ACC112 (cell line): ENCODE results near the gene VANGL1.

Source experiments
- H2AFZ ChIP-seq: fragments of 200-600 bp; sonication (generic); one replicate; pipeline ENCODE4 v1.6.0; 2017; ENCODE audit warnings: antibody characterized with exemption, low read length; ENCODE audit not compliant: unreplicated experiment
- H3K27ac ChIP-seq: fragments of 200-600 bp; sonication (generic); 2 replicates; pipeline ENCODE4 v1.5.1; 2014; ENCODE audit warnings: low read depth, mild to moderate bottlenecking, antibody characterized with exemption, low read length, moderate library complexity
- H3K27me3 ChIP-seq: fragments of 200-600 bp; sonication (generic); 2 replicates; pipeline ENCODE4 v1.6.1; 2014; ENCODE audit warnings: mild to moderate bottlenecking, antibody characterized with exemption, low read length, moderate library complexity, mixed read lengths; ENCODE audit not compliant: insufficient read depth
- H3K36me3 ChIP-seq: fragments of 200-600 bp; sonication (generic); 2 replicates; pipeline ENCODE4 v1.6.1; 2016; ENCODE audit warnings: mild to moderate bottlenecking, antibody characterized with exemption, low read length, moderate library complexity, mixed read lengths; ENCODE audit not compliant: insufficient read depth
- H3K4me1 ChIP-seq: fragments of 200-600 bp; sonication (generic); one replicate; pipeline ENCODE4 v1.6.1; 2016; ENCODE audit warnings: low read length, mixed read lengths; ENCODE audit not compliant: insufficient read depth, unreplicated experiment, control insufficient read depth
- H3K4me3 ChIP-seq: fragments of 200-600 bp; sonication (generic); 2 replicates; pipeline ENCODE4 v1.5.1; 2014; ENCODE audit warnings: mild to moderate bottlenecking, low read depth, low read length
- H3K79me2 ChIP-seq: fragments of 200-600 bp; sonication (generic); one replicate; pipeline ENCODE4 v1.6.0; 2016; ENCODE audit warnings: low read length; ENCODE audit not compliant: control insufficient read depth, unreplicated experiment, insufficient read depth

The VANGL1 gene

GRCh38 chr1:115719285-115719684, 77.5 kb downstream of the VANGL1 start:
- Histone ChIP-seq H3K27me3 (no peaks in the 10 kb centered on the region), H2AFZ (no peak overlapping the region), H3K79me2 (no peaks in the 10 kb centered on the region), H3K27ac (no peak overlapping the region), H3K4me3 (no peak overlapping the region), H3K4me1 (no peaks in the 10 kb centered on the region), H3K36me3 (no peaks in the 10 kb centered on the region)

GRCh38 chr1:115722221-115722620, 80.5 kb downstream of the VANGL1 start:
- Histone ChIP-seq H3K27ac (no peak overlapping the region), H3K36me3 (no peaks in the 10 kb centered on the region), H3K27me3 (no peaks in the 10 kb centered on the region), H3K4me3 (no peak overlapping the region), H3K4me1 (peaks cover 1% of the 10 kb centered on the region), H3K79me2 (no peaks in the 10 kb centered on the region), H2AFZ (no peak overlapping the region)

- Histone ChIP-seq H3K27me3 (no peaks in the 10 kb centered on the region), H3K79me2 (no peaks in the 10 kb centered on the region), H3K27ac (no peak overlapping the region), H2AFZ (no peak overlapping the region), H3K4me1 (peaks cover 13% of the 10 kb centered on the region), H3K4me3 (no peak overlapping the region), H3K36me3 (no peaks in the 10 kb centered on the region)
Measured at GRCh38 chr1:115723756-115724155, 82.0 kb downstream of the VANGL1 start.

GRCh38 chr1:115725600-115725999, 83.8 kb downstream of the VANGL1 start:
- no peaks in the 10 kb centered on the region for H3K27me3 ChIP-seq
- no peaks in the 10 kb centered on the region for H3K36me3 ChIP-seq
- no peak overlapping the region for H2AFZ ChIP-seq
- no peak overlapping the region for H3K4me3 ChIP-seq
- no peaks in the 10 kb centered on the region for H3K79me2 ChIP-seq
- no peak overlapping the region for H3K27ac ChIP-seq
- H3K4me1 ChIP-seq, result peaks cover 13% of the 10 kb centered on the region

- H2AFZ ChIP-seq, result no peak overlapping the region
- no peak overlapping the region for H3K4me3 ChIP-seq
- H3K79me2 ChIP-seq, result no peaks in the 10 kb centered on the region
- H3K27me3 ChIP-seq, result no peaks in the 10 kb centered on the region
- no peak overlapping the region for H3K27ac ChIP-seq
- peaks cover 13% of the 10 kb centered on the region for H3K4me1 ChIP-seq
- no peaks in the 10 kb centered on the region for H3K36me3 ChIP-seq
Measured at GRCh38 chr1:115726161-115726560, 84.4 kb downstream of the VANGL1 start.

- Histone ChIP-seq H3K79me2 (no peaks in the 10 kb centered on the region), H3K27ac (no peak overlapping the region), H3K4me3 (no peak overlapping the region), H2AFZ (no peak overlapping the region), H3K36me3 (no peaks in the 10 kb centered on the region), H3K27me3 (no peaks in the 10 kb centered on the region), H3K4me1 (peaks cover 13% of the 10 kb centered on the region)
Measured at GRCh38 chr1:115726570-115726969, 84.8 kb downstream of the VANGL1 start.

GRCh38 chr1:115727706-115728249, 86.0 kb downstream of the VANGL1 start:
- Histone ChIP-seq H3K4me1 (peaks cover 13% of the 10 kb centered on the region), H2AFZ (peak overlapping the region; percentile 82), H3K79me2 (no peaks in the 10 kb centered on the region), H3K27me3 (no peaks in the 10 kb centered on the region), H3K4me3 (no peak overlapping the region), H3K36me3 (no peaks in the 10 kb centered on the region), H3K27ac (peak overlapping the region; percentile 75)

GRCh38 chr1:115728341-115728740, 86.6 kb downstream of the VANGL1 start:
- H2AFZ ChIP-seq, result peak overlapping the region; percentile 35
- H3K27ac ChIP-seq, result peak overlapping the region; percentile 75
- no peaks in the 10 kb centered on the region for H3K27me3 ChIP-seq
- no peaks in the 10 kb centered on the region for H3K36me3 ChIP-seq
- H3K79me2 ChIP-seq, result no peaks in the 10 kb centered on the region
- H3K4me1 ChIP-seq, result peaks cover 13% of the 10 kb centered on the region
- H3K4me3 ChIP-seq, result no peak overlapping the region

GRCh38 chr1:115729756-115730155, 88.0 kb downstream of the VANGL1 start:
- Histone ChIP-seq H3K27ac (no peak overlapping the region), H3K4me3 (no peak overlapping the region), H3K36me3 (no peaks in the 10 kb centered on the region), H3K27me3 (no peaks in the 10 kb centered on the region), H2AFZ (no peak overlapping the region), H3K79me2 (no peaks in the 10 kb centered on the region), H3K4me1 (peaks cover 13% of the 10 kb centered on the region)

- no peaks in the 10 kb centered on the region for H3K79me2 ChIP-seq
Measured at GRCh38 chr1:115732316-115732715, 90.5 kb downstream of the VANGL1 start.

GRCh38 chr1:115740811-115741210, 99.0 kb downstream of the VANGL1 start:
- Histone ChIP-seq H3K4me1 (no peaks in the 10 kb centered on the region), H3K36me3 (no peaks in the 10 kb centered on the region), H3K27ac (no peak overlapping the region), H3K79me2 (no peaks in the 10 kb centered on the region), H3K4me3 (no peak overlapping the region), H3K27me3 (peaks cover 39% of the 10 kb centered on the region), H2AFZ (no peak overlapping the region)

More at GRCh38 chr1:115732316-115732715, 90.5 kb downstream of the VANGL1 start:
- Histone ChIP-seq H3K4me1 (peaks cover 11% of the 10 kb centered on the region), H3K36me3 (no peaks in the 10 kb centered on the region), H3K27ac (no peak overlapping the region), H3K27me3 (no peaks in the 10 kb centered on the region), H2AFZ (no peak overlapping the region), H3K4me3 (no peak overlapping the region)
